HEK293 (cell line): ENCODE measurements around the gene ALKBH4.

Experiments
- CTCF ChIA-PET: fragments of 350-600 bp; formaldehyde crosslinking; extraction: SDS; loops from one replicate; lab custom pipeline; 2021; ENCODE audit warnings: antibody characterized with exemption; lab: Yijun Ruan, JAX
- POLR2A ChIA-PET: fragments of 300-600 bp; formaldehyde crosslinking; extraction: SDS; loops from one replicate; lab custom pipeline; 2020; ENCODE audit warnings: antibody characterized with exemption, inconsistent platforms; lab: Yijun Ruan, JAX
- H3K27ac ChIP-seq: fragments of 200-500 bp; sonication (Bioruptor generic); 2 replicates; pipeline ENCODE4 v1.5.1; 2014; ENCODE audit warnings: low read depth, low read length, control low read depth, inconsistent platforms; ENCODE audit errors: extremely low read depth
- H3K36me3 ChIP-seq, 2 experiments: fragments of 200-500 bp in 1 of 2; sonication (Bioruptor generic) in 1 of 2; 1 replicate in 1 of 2; 2 replicates in 1 of 2; pipeline ENCODE4 v1.5.1; 2014 to 2017; ENCODE audit warnings: inconsistent platforms in 2 of 2, low read length in 2 of 2; ENCODE audit not compliant: control insufficient read depth in 2 of 2, insufficient read depth in 1 of 2
- H3K4me1 ChIP-seq: fragments of 200-500 bp; sonication (Bioruptor generic); 2 replicates; pipeline ENCODE4 v1.5.1; 2014; ENCODE audit warnings: mild to moderate bottlenecking, low read length, inconsistent platforms; ENCODE audit not compliant: control insufficient read depth, insufficient read depth
- H3K4me3 ChIP-seq: 2 replicates; pipeline ENCODE4 v1.5.1; 2011; ENCODE audit warnings: low read depth, mild to moderate bottlenecking, control low read depth, low read length, moderate library complexity
- H3K9me3 ChIP-seq: fragments of 200-500 bp; sonication (Bioruptor generic); 2 replicates; pipeline ENCODE4 v1.5.1; 2014; ENCODE audit warnings: low read depth, low read length, inconsistent platforms; ENCODE audit not compliant: control insufficient read depth, insufficient read depth
- EGR2 ChIP-seq: fragments of 450-650 bp; formaldehyde crosslinking; IDR thresholded peaks from 2 replicates; pipeline ENCODE4 v1.5.1; 2016; ENCODE audit warnings: low read depth, missing biosample characterization, missing genetic modification characterization
- MZF1 ChIP-seq: fragments of 450-650 bp; formaldehyde crosslinking; IDR thresholded peaks from 2 replicates; pipeline ENCODE4 v1.5.1; 2017; ENCODE audit warnings: missing biosample characterization, missing genetic modification characterization, borderline replicate concordance
- SP7 ChIP-seq: fragments of 450-650 bp; formaldehyde crosslinking; IDR thresholded peaks from 2 replicates; pipeline ENCODE4 v1.5.1; 2016; ENCODE audit warnings: missing biosample characterization, missing genetic modification characterization
- TRIM28 ChIP-seq: IDR thresholded peaks from 2 replicates; pipeline ENCODE4 v1.6.1; 2011; ENCODE audit warnings: low read length, control low read depth, borderline replicate concordance
- ZBTB17 ChIP-seq: fragments of 450-650 bp; formaldehyde crosslinking; IDR thresholded peaks from 2 replicates; pipeline ENCODE4 v1.5.1; 2016; ENCODE audit warnings: missing biosample characterization, missing genetic modification characterization
- ZNF121 ChIP-seq: fragments of 450-650 bp; formaldehyde crosslinking; IDR thresholded peaks from 2 replicates; pipeline ENCODE4 v1.5.1; 2016; ENCODE audit warnings: missing biosample characterization, missing genetic modification characterization
- ZNF366 ChIP-seq: fragments of 450-650 bp; formaldehyde crosslinking; conservative IDR thresholded peaks from 2 replicates; pipeline ENCODE4 v1.5.1; 2016; ENCODE audit warnings: missing biosample characterization, missing genetic modification characterization
- ZNF416 ChIP-seq: fragments of 450-650 bp; formaldehyde crosslinking; IDR thresholded peaks from 2 replicates; pipeline ENCODE4 v1.5.1; 2016; ENCODE audit warnings: missing biosample characterization, missing genetic modification characterization
- ZNF560 ChIP-seq: fragments of 450-650 bp; formaldehyde crosslinking; IDR thresholded peaks from 2 replicates; pipeline ENCODE4 v1.5.1; 2017; ENCODE audit warnings: missing biosample characterization, missing genetic modification characterization, borderline replicate concordance
- TF ChIP-seq, protein P1 (sequence below): fragments of 450-650 bp; formaldehyde crosslinking; IDR thresholded peaks from 2 replicates; pipeline ENCODE4 v1.5.1; 2016; ENCODE audit warnings: missing biosample characterization, missing genetic modification characterization
- TF ChIP-seq, protein P2 (sequence below): fragments of 450-650 bp; formaldehyde crosslinking; IDR thresholded peaks from 2 replicates; pipeline ENCODE4 v1.5.1; 2016; ENCODE audit warnings: missing biosample characterization, missing genetic modification characterization
- TF ChIP-seq, protein P3 (sequence below): fragments of 450-650 bp; formaldehyde crosslinking; IDR thresholded peaks from 2 replicates; pipeline ENCODE4 v1.5.1; 2016; ENCODE audit warnings: missing biosample characterization, missing genetic modification characterization
- TF ChIP-seq, protein P4 (sequence below): fragments of 450-650 bp; formaldehyde crosslinking; IDR thresholded peaks from 2 replicates; pipeline ENCODE4 v1.5.1; 2016; ENCODE audit warnings: missing biosample characterization, missing genetic modification characterization
- TF ChIP-seq, protein P5 (sequence below): fragments of 450-650 bp; formaldehyde crosslinking; IDR thresholded peaks from 2 replicates; pipeline ENCODE4 v1.5.1; 2016; ENCODE audit warnings: missing biosample characterization, missing genetic modification characterization
- TF ChIP-seq, protein P6 (sequence below): fragments of 450-650 bp; formaldehyde crosslinking; IDR thresholded peaks from 2 replicates; pipeline ENCODE4 v1.5.1; 2016; ENCODE audit warnings: missing biosample characterization, missing genetic modification characterization, borderline replicate concordance
- TF ChIP-seq, protein P7 (sequence below): IDR thresholded peaks from 2 replicates; pipeline ENCODE4 v1.6.1; 2011; ENCODE audit warnings: mild to moderate bottlenecking, low read depth, low read length, borderline replicate concordance

Gene ALKBH4

DNA sequence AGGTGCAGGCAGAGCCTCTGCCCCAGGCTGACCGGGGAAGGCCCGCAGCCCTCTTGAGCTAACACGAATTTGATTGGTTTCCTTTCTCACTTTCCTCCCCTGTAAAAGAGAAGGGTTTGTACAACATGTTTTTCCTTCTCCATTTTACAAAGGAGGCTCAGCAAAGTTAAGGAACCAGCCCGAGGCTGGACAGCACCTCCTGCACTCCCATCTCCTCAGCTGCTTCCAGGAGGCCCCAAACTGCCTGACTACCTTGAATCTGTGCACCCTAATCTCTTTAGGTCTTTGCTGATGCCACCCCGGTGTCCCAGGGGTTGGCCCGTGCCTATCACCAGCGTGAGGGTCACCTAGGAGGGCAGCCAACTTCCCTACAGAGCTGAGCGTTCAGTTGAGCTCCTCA lies 4.2 kb downstream of the ALKBH4 start:
- ChIA-PET CTCF (no interaction called here), POLR2A (no interaction called here)
- TF ChIP-seq TRIM28, result no peak
- TF ChIP-seq, protein P1, sequence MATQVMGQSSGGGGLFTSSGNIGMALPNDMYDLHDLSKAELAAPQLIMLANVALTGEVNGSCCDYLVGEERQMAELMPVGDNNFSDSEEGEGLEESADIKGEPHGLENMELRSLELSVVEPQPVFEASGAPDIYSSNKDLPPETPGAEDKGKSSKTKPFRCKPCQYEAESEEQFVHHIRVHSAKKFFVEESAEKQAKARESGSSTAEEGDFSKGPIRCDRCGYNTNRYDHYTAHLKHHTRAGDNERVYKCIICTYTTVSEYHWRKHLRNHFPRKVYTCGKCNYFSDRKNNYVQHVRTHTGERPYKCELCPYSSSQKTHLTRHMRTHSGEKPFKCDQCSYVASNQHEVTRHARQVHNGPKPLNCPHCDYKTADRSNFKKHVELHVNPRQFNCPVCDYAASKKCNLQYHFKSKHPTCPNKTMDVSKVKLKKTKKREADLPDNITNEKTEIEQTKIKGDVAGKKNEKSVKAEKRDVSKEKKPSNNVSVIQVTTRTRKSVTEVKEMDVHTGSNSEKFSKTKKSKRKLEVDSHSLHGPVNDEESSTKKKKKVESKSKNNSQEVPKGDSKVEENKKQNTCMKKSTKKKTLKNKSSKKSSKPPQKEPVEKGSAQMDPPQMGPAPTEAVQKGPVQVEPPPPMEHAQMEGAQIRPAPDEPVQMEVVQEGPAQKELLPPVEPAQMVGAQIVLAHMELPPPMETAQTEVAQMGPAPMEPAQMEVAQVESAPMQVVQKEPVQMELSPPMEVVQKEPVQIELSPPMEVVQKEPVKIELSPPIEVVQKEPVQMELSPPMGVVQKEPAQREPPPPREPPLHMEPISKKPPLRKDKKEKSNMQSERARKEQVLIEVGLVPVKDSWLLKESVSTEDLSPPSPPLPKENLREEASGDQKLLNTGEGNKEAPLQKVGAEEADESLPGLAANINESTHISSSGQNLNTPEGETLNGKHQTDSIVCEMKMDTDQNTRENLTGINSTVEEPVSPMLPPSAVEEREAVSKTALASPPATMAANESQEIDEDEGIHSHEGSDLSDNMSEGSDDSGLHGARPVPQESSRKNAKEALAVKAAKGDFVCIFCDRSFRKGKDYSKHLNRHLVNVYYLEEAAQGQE (tag by site-specific recombination), result peak; percentile 67
- TF ChIP-seq ZBTB17 (tag by site-specific recombination), result no peak
- Histone ChIP-seq H3K9me3 (no peaks in the 10 kb centered on the region), H3K4me1 (peaks cover 3% of the 10 kb centered on the region; the same call in 1 of the 2 replicates), H3K36me3 (peaks cover 8 to 23% of the 10 kb centered on the region in 2 experiments; a peak in 2 of 3 replicates), H3K4me3 (no peak overlapping the region), H3K27ac (no peak overlapping the region)

DNA sequence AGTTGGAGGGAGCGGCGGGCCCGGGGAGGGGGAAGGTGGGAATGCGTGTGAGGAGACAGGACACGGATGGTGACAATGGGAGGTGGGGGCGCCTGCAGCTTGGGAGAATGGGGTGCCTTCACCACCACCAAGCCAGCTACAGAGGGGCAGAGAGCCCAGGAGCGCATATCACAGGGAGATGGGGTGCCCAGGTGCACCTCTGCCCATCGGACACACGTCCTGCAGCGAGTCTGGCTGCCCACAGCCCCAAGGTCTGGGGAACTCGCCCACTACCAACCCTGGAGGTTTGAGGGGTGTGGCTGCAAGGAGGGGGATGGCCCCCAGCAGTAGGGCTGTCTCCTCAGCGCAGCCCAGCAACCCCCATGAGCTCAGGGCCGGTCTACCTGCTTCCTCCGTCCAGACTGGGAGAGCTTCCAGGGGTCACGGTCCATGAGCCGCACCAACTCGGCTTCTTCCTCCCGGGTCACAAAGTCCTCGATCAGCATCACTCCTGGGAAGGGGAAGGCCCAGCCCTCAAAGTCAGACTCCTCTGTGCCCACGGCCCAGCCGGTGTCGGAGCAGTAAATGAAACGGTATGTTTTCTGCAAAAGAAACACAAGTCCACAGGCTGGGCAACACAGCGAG lies 5.3 kb downstream of the ALKBH4 start:
- Histone ChIP-seq H3K4me1 (peaks cover 3% of the 10 kb centered on the region; the same call in 1 of the 2 replicates), H3K27ac (no peak overlapping the region), H3K4me3 (no peak overlapping the region), H3K36me3 (peaks cover 8 to 25% of the 10 kb centered on the region in 2 experiments; a peak in 2 of 3 replicates), H3K9me3 (no peaks in the 10 kb centered on the region)
- POLR2A ChIA-PET, result interaction anchor here (0.5 kb wide), 1 partner anchor 1144 kb away, joined by 6 read pairs; no protein-coding TSS in a partner anchor
- CTCF ChIA-PET, result interaction anchor here (0.6 kb wide), 1 partner anchor 55 kb away, joined by 5 read pairs; no protein-coding TSS in a partner anchor
- TF ChIP-seq, protein P2, sequence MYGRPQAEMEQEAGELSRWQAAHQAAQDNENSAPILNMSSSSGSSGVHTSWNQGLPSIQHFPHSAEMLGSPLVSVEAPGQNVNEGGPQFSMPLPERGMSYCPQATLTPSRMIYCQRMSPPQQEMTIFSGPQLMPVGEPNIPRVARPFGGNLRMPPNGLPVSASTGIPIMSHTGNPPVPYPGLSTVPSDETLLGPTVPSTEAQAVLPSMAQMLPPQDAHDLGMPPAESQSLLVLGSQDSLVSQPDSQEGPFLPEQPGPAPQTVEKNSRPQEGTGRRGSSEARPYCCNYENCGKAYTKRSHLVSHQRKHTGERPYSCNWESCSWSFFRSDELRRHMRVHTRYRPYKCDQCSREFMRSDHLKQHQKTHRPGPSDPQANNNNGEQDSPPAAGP (tag by site-specific recombination), result no peak
- TF ChIP-seq, protein P3, sequence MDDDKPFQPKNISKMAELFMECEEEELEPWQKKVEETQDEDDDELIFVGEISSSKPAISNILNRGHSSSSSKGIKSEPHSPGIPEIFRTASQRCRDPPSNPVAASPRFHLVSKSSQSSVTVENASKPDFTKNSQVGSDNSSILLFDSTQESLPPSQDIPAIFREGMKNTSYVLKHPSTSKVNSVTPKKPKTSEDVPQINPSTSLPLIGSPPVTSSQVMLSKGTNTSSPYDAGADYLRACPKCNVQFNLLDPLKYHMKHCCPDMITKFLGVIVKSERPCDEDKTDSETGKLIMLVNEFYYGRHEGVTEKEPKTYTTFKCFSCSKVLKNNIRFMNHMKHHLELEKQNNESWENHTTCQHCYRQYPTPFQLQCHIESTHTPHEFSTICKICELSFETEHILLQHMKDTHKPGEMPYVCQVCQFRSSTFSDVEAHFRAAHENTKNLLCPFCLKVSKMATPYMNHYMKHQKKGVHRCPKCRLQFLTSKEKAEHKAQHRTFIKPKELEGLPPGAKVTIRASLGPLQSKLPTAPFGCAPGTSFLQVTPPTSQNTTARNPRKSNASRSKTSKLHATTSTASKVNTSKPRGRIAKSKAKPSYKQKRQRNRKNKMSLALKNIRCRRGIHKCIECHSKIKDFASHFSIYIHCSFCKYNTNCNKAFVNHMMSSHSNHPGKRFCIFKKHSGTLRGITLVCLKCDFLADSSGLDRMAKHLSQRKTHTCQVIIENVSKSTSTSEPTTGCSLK (tag by site-specific recombination), result no peak
- TF ChIP-seq, protein P4, sequence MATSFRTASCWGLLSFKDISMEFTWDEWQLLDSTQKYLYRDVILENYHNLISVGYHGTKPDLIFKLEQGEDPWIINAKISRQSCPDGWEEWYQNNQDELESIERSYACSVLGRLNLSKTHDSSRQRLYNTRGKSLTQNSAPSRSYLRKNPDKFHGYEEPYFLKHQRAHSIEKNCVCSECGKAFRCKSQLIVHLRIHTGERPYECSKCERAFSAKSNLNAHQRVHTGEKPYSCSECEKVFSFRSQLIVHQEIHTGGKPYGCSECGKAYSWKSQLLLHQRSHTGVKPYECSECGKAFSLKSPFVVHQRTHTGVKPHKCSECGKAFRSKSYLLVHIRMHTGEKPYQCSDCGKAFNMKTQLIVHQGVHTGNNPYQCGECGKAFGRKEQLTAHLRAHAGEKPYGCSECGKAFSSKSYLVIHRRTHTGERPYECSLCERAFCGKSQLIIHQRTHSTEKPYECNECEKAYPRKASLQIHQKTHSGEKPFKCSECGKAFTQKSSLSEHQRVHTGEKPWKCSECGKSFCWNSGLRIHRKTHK, result no peak
- TF ChIP-seq, protein P5, sequence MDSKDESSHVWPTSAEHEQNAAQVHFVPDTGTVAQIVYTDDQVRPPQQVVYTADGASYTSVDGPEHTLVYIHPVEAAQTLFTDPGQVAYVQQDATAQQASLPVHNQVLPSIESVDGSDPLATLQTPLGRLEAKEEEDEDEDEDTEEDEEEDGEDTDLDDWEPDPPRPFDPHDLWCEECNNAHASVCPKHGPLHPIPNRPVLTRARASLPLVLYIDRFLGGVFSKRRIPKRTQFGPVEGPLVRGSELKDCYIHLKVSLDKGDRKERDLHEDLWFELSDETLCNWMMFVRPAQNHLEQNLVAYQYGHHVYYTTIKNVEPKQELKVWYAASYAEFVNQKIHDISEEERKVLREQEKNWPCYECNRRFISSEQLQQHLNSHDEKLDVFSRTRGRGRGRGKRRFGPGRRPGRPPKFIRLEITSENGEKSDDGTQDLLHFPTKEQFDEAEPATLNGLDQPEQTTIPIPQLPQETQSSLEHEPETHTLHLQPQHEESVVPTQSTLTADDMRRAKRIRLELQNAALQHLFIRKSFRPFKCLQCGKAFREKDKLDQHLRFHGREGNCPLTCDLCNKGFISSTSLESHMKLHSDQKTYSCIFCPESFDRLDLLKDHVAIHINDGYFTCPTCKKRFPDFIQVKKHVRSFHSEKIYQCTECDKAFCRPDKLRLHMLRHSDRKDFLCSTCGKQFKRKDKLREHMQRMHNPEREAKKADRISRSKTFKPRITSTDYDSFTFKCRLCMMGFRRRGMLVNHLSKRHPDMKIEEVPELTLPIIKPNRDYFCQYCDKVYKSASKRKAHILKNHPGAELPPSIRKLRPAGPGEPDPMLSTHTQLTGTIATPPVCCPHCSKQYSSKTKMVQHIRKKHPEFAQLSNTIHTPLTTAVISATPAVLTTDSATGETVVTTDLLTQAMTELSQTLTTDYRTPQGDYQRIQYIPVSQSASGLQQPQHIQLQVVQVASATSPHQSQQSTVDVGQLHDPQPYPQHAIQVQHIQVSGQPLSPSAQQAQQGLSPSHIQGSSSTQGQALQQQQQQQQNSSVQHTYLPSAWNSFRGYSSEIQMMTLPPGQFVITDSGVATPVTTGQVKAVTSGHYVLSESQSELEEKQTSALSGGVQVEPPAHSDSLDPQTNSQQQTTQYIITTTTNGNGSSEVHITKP (tag by site-specific recombination), result no peak
- no peak for TF ChIP-seq SP7 (tag by site-specific recombination)
- TF ChIP-seq, protein P6, sequence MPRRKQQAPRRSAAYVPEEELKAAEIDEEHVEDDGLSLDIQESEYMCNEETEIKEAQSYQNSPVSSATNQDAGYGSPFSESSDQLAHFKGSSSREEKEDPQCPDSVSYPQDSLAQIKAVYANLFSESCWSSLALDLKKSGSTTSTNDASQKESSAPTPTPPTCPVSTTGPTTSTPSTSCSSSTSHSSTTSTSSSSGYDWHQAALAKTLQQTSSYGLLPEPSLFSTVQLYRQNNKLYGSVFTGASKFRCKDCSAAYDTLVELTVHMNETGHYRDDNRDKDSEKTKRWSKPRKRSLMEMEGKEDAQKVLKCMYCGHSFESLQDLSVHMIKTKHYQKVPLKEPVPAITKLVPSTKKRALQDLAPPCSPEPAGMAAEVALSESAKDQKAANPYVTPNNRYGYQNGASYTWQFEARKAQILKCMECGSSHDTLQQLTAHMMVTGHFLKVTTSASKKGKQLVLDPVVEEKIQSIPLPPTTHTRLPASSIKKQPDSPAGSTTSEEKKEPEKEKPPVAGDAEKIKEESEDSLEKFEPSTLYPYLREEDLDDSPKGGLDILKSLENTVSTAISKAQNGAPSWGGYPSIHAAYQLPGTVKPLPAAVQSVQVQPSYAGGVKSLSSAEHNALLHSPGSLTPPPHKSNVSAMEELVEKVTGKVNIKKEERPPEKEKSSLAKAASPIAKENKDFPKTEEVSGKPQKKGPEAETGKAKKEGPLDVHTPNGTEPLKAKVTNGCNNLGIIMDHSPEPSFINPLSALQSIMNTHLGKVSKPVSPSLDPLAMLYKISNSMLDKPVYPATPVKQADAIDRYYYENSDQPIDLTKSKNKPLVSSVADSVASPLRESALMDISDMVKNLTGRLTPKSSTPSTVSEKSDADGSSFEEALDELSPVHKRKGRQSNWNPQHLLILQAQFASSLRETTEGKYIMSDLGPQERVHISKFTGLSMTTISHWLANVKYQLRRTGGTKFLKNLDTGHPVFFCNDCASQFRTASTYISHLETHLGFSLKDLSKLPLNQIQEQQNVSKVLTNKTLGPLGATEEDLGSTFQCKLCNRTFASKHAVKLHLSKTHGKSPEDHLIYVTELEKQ, result no peak
- TF ChIP-seq ZNF416, result no peak
- TF ChIP-seq ZNF121 (tag by site-specific recombination), result no peak
- no peak for TF ChIP-seq ZNF560 (tag by site-specific recombination)
- TF ChIP-seq EGR2 (tag by site-specific recombination), result no peak
- no peak for TF ChIP-seq ZNF366
- no peak for TF ChIP-seq MZF1 (tag by site-specific recombination)
- TF ChIP-seq, protein P7, sequence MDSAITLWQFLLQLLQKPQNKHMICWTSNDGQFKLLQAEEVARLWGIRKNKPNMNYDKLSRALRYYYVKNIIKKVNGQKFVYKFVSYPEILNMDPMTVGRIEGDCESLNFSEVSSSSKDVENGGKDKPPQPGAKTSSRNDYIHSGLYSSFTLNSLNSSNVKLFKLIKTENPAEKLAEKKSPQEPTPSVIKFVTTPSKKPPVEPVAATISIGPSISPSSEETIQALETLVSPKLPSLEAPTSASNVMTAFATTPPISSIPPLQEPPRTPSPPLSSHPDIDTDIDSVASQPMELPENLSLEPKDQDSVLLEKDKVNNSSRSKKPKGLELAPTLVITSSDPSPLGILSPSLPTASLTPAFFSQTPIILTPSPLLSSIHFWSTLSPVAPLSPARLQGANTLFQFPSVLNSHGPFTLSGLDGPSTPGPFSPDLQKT, result no peak
